HepG2 (cell line): ENCODE results near the gene ABCC3. TPM values are rescaled to one million over a fixed set of nuclear protein-coding genes. Genes with fewer than 3 reads are reported as not detected.

ENCODE experiments used
- CCAR2 ChIP-seq: fragments of 200-400 bp; formaldehyde crosslinking; optimal IDR thresholded peaks from 2 replicates; pipeline ENCODE3; 2018; ENCODE audit warnings: low read depth, mild to moderate bottlenecking, low read length, moderate library complexity
- CENPX ChIP-seq: sonication (generic); formaldehyde crosslinking; IDR thresholded peaks from 2 replicates; pipeline ENCODE4 v1.9.0; 2021; ENCODE audit warnings: mild to moderate bottlenecking, missing genetic modification reagents, moderate library complexity
- CREB1 ChIP-seq, 2 experiments: fragments of 450-650 bp in 1 of 2; IDR thresholded peaks; 2 replicates each; pipeline ENCODE4 v1.6.1; 2016 to 2017; ENCODE audit warnings: control low read depth in 1 of 2, mild to moderate bottlenecking in 1 of 2, missing compliant biosample characterization in 1 of 2, missing genetic modification characterization in 1 of 2
- E2F2 ChIP-seq: sonication (generic); formaldehyde crosslinking; IDR thresholded peaks from 2 replicates; pipeline ENCODE4 v1.4.0; 2020; ENCODE audit warnings: missing genetic modification reagents, borderline replicate concordance
- FOXP1 ChIP-seq, 2 experiments: fragments of 450-650 bp in 1 of 2; IDR thresholded peaks; 2 replicates each; pipeline ENCODE4 v1.6.1; 2017 to 2018; ENCODE audit warnings: antibody characterized with exemption in 1 of 2
- HOXD1 ChIP-seq: sonication (generic); formaldehyde crosslinking; IDR thresholded peaks from 2 replicates; pipeline ENCODE4 v1.5.0; 2020; ENCODE audit warnings: missing genetic modification reagents
- JARID2 ChIP-seq: sonication (generic); formaldehyde crosslinking; IDR thresholded peaks from 2 replicates; pipeline ENCODE4 v1.8.1; 2023; ENCODE audit warnings: missing genetic modification reagents, inconsistent platforms; ENCODE audit not compliant: insufficient replicate concordance
- KDM3A ChIP-seq: IDR thresholded peaks from 2 replicates; pipeline ENCODE4 v1.6.1; 2018; ENCODE audit warnings: low read depth, missing compliant biosample characterization
- KDM4B ChIP-seq: sonication (generic); formaldehyde crosslinking; IDR thresholded peaks from 2 replicates; pipeline ENCODE4 v1.4.0; 2020; ENCODE audit warnings: missing genetic modification reagents
- MXD4 ChIP-seq: IDR thresholded peaks from 2 replicates; pipeline ENCODE4 v1.6.1; 2016; ENCODE audit warnings: mild to moderate bottlenecking, missing biosample characterization, missing genetic modification reagents
- NFRKB ChIP-seq: fragments of 450-650 bp; IDR thresholded peaks from 2 replicates; pipeline ENCODE4 v1.6.1; 2017
- PHB2 ChIP-seq: fragments of 450-650 bp; IDR thresholded peaks from 2 replicates; pipeline ENCODE4 v1.6.1; 2018; ENCODE audit not compliant: partially characterized antibody
- PHF5A ChIP-seq: IDR thresholded peaks from one replicate; pipeline ENCODE4 v1.6.1; 2018; ENCODE audit warnings: low read depth, missing genetic modification reagents; ENCODE audit not compliant: unreplicated experiment
- TMF1 ChIP-seq: sonication (generic); formaldehyde crosslinking; IDR thresholded peaks from 2 replicates; pipeline ENCODE4 v1.8.1; 2022; ENCODE audit warnings: low read depth, missing genetic modification reagents
- YEATS4 ChIP-seq: sonication (generic); formaldehyde crosslinking; IDR thresholded peaks from 2 replicates; pipeline ENCODE4 v1.4.0; 2020; ENCODE audit warnings: missing genetic modification reagents, borderline replicate concordance
- ZNF143 ChIP-seq: sonication (generic); formaldehyde crosslinking; IDR thresholded peaks from 2 replicates; pipeline ENCODE4 v1.4.0; 2020; ENCODE audit warnings: missing genetic modification reagents
- ZNF446 ChIP-seq: sonication (generic); formaldehyde crosslinking; IDR thresholded peaks from 2 replicates; pipeline ENCODE4 v1.5.0; 2020; ENCODE audit warnings: mild to moderate bottlenecking, missing genetic modification reagents
- ZNF468 ChIP-seq: sonication (generic); formaldehyde crosslinking; IDR thresholded peaks from 2 replicates; pipeline ENCODE4 v1.8.0; 2022; ENCODE audit warnings: mild to moderate bottlenecking, moderate library complexity, missing genetic modification reagents
- ZNF703 ChIP-seq: sonication (generic); formaldehyde crosslinking; IDR thresholded peaks from 2 replicates; pipeline ENCODE4 v1.5.1; 2020; ENCODE audit warnings: missing genetic modification reagents, mild to moderate bottlenecking, moderate library complexity, borderline replicate concordance
- ZNF891 ChIP-seq: sonication (generic); formaldehyde crosslinking; IDR thresholded peaks from 2 replicates; pipeline ENCODE4 v1.5.0; 2020; ENCODE audit warnings: mild to moderate bottlenecking, missing genetic modification reagents
- polyA plus RNA-seq, 8 experiments: library from polyadenylated mRNA; depleted of rRNA in 3 of 8; stranded (reverse) in 7 of 8; unstranded in 1 of 8; fragments of >200 nt; fragmentation: Illumina TruSeq in 4 of 8; extraction: Trizol in 4 of 8; gene quantifications; 2 replicates each; pipeline versions ENCODE4 v1.2.1 to v1.2.3, GENCODE V29; 2011 to 2016; ENCODE audit warnings: low read depth in 4 of 8, missing spikeins in 1 of 8, mixed read lengths in 1 of 8; ENCODE audit not compliant: insufficient read depth in 1 of 8
- total RNA-seq, 5 experiments: library from RNA; depleted of rRNA; stranded (reverse); fragments of >200 nt; fragmentation: Illumina TruSeq; extraction: Trizol; gene quantifications; 2 replicates each; pipeline ENCODE4 v1.2.3, GENCODE V29; 2016; ENCODE audit warnings: low read depth in 1 of 5
- TF ChIP-seq, protein P1 (sequence below): sonication (generic); formaldehyde crosslinking; IDR thresholded peaks from 2 replicates; pipeline ENCODE4 v1.4.0; 2020; ENCODE audit warnings: missing genetic modification reagents
- TF ChIP-seq, protein P2 (sequence below): IDR thresholded peaks from 2 replicates; pipeline ENCODE4 v1.6.1; 2016; ENCODE audit warnings: low read depth, control low read depth

ABCC3 gene
- total and polyA plus RNA-seq, 2 of the 13 experiments (the other 11 are each of a cell fraction or from before 2014, with no cell fraction given) = 25.2 to 50.7 TPM

DNA sequence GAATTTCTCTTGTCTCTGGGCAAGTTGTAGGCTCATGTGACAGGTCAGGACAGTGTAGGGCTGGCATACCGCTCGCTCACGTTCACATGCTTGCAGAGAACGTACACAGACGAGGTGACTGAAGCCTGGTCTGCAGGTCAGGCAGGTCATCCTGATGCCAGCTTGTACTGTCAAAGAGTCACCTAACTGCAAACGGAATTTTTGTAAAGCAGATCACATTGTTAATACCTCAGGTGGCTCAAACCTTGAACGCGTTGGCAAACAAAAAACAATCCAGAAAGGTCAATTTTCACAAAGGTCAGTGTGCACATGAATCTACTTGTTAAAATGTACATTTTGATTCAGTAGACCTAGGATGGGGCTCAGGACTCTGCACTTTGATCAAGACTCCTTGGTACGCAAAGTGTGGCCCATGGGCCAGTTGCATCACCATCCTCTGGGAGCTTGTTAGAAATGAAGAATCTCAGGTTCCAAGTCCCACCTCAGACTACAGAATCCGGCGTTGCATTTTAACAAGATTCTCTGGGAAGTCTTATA lies 44.4 kb downstream of the ABCC3 start (continued):
- no peak for TF ChIP-seq YEATS4
- TF ChIP-seq, protein P1, sequence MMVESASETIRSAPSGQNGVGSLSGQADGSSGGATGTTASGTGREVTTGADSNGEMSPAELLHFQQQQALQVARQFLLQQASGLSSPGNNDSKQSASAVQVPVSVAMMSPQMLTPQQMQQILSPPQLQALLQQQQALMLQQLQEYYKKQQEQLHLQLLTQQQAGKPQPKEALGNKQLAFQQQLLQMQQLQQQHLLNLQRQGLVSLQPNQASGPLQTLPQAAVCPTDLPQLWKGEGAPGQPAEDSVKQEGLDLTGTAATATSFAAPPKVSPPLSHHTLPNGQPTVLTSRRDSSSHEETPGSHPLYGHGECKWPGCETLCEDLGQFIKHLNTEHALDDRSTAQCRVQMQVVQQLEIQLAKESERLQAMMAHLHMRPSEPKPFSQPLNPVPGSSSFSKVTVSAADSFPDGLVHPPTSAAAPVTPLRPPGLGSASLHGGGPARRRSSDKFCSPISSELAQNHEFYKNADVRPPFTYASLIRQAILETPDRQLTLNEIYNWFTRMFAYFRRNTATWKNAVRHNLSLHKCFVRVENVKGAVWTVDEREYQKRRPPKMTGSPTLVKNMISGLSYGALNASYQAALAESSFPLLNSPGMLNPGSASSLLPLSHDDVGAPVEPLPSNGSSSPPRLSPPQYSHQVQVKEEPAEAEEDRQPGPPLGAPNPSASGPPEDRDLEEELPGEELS = peak; percentile 48
- no peak for TF ChIP-seq FOXP1 (IDR thresholded peaks at IDR 0.05)
- no peak for TF ChIP-seq FOXP1 (CRISPR knock-in tag; IDR thresholded peaks at IDR 0.05)
- TF ChIP-seq KDM4B = no peak
- no peak for TF ChIP-seq TMF1
- no peak for TF ChIP-seq JARID2
- TF ChIP-seq ZNF703 (CRISPR knock-in tag) = no peak
- TF ChIP-seq KDM3A (CRISPR knock-in tag) = no peak
- TF ChIP-seq E2F2 (CRISPR knock-in tag) = no peak
- no peak for TF ChIP-seq ZNF446 (CRISPR knock-in tag)
- TF ChIP-seq PHF5A (CRISPR knock-in tag) = no peak
- no peak for TF ChIP-seq ZNF143 (CRISPR knock-in tag)
- TF ChIP-seq ZNF468 (CRISPR knock-in tag) = no peak
- no peak for TF ChIP-seq CENPX (CRISPR knock-in tag)
- TF ChIP-seq MXD4 (CRISPR knock-in tag) = no peak
- no peak for TF ChIP-seq CCAR2
- TF ChIP-seq, protein P2, sequence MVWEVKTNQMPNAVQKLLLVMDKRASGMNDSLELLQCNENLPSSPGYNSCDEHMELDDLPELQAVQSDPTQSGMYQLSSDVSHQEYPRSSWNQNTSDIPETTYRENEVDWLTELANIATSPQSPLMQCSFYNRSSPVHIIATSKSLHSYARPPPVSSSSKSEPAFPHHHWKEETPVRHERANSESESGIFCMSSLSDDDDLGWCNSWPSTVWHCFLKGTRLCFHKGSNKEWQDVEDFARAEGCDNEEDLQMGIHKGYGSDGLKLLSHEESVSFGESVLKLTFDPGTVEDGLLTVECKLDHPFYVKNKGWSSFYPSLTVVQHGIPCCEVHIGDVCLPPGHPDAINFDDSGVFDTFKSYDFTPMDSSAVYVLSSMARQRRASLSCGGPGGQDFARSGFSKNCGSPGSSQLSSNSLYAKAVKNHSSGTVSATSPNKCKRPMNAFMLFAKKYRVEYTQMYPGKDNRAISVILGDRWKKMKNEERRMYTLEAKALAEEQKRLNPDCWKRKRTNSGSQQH (CRISPR knock-in tag) = no peak
- TF ChIP-seq ZNF891 (CRISPR knock-in tag) = no peak
- TF ChIP-seq NFRKB = no peak
- TF ChIP-seq CREB1 (IDR thresholded peaks at IDR 0.05) = no peak
- no peak for TF ChIP-seq CREB1 (CRISPR knock-in tag; IDR thresholded peaks at IDR 0.05)
- TF ChIP-seq PHB2 = no peak
- TF ChIP-seq HOXD1 (CRISPR knock-in tag) = no peak
